LoVo (cell line): Measurements from ENCODE around the gene CBX5.
"Not testable (repeated sequence)": the region's sequence is repeated elsewhere in the genome, so short reads cannot be mapped to it uniquely, and the experiment has no call there.

ENCODE experiments used
- DNase-seq: peaks from one replicate; pipeline ENCODE4 v3.0.0-alpha.2; 2016; ENCODE audit warnings: low spot score

The CBX5 gene

GRCh38 chr12:54294152-54294952 lies 14.4 kb upstream of the CBX5 start:
- DNase-seq: peak; percentile 57

- DNase-seq: no peak
Observed at GRCh38 chr12:54292931-54293241, 13.0 kb upstream of the CBX5 start.

GRCh38 chr12:54292083-54292930 lies 12.4 kb upstream of the CBX5 start:
- DNase-seq: no peak

- DNase-seq: peak; percentile 22
Observed at GRCh38 chr12:54287261-54288157, 7.6 kb upstream of the CBX5 start.

- peak; percentile 30 for DNase-seq
Observed at GRCh38 chr12:54286042-54287030, 6.4 kb upstream of the CBX5 start.

- peak; percentile 20 for DNase-seq
Observed at GRCh38 chr12:54285150-54286041, 5.5 kb upstream of the CBX5 start.

- DNase-seq: not testable (repeated sequence)
Observed at GRCh38 chr12:54284070-54284780, 4.3 kb upstream of the CBX5 start.

GRCh38 chr12:54282949-54283593 lies 3.1 kb upstream of the CBX5 start:
- no peak for DNase-seq

- not testable (repeated sequence) for DNase-seq
Observed at GRCh38 chr12:54281694-54282093, 1.8 kb upstream of the CBX5 start.

- not testable (repeated sequence) for DNase-seq
Observed at GRCh38 chr12:54281261-54281638, 1.3 kb upstream of the CBX5 start.

GRCh38 chr12:54280468-54281260 lies 742 bp upstream of the CBX5 start, which contains the start of gene HNRNPA1:
TSS of gene HNRNPA1 (plus strand) at chr12:54280726. CDS start at chr12:54280808, 82 bp downstream.
- peak; percentile 100 for DNase-seq

GRCh38 chr12:54279227-54279631 lies 693 bp downstream of the CBX5 start:
- no peak for DNase-seq

- no peak for DNase-seq
Observed at GRCh38 chr12:54277823-54278276, 2.1 kb downstream of the CBX5 start.

- DNase-seq: no peak
Observed at GRCh38 chr12:54276368-54276767, 3.6 kb downstream of the CBX5 start.

GRCh38 chr12:54273981-54274380 lies 5.9 kb downstream of the CBX5 start:
- no peak for DNase-seq

GRCh38 chr12:54272214-54272613 lies 7.7 kb downstream of the CBX5 start:
- DNase-seq: no peak

- no peak for DNase-seq
Observed at GRCh38 chr12:54270345-54270744, 9.6 kb downstream of the CBX5 start.

- no peak for DNase-seq
Observed at GRCh38 chr12:54266852-54267251, 13.1 kb downstream of the CBX5 start.
